Suppressor macrophage treated with lipopolysaccharide for 4 hours (primary cell): ENCODE data around the gene MAP2.

Experiments used
- DNase-seq: peaks from one replicate; pipeline ENCODE4 v3.0.0-alpha.2; 2020

MAP2 gene

DNA sequence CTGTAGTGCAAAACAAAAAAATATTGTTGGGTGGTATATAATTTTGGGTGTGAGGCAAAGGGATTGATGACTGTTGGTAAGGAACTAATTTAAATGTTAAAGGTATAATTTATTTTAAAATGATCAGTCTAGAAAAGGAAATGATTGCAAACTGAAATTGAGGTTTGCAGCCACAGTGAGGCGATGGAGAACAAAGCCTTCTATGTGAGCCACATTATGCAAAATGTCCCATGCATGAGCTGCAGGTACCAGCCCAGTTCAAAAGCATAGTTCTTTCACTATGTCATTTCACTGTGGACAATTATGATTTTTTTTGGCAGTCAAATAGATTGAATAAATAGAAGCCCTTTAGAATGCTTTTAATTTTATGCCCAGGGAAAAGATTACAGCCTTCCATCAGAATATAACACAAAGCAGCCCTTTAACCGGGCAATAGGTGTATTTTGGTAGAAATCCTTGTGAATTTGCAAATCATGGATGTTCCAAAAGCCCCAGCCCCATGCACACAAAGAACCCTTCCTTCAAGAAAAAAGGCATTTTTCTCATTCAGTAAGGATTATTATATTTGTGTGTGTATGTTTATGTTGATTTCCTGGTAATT, 1.7 kb downstream of the MAP2 start:
- DNase-seq: peak; percentile 19

DNA sequence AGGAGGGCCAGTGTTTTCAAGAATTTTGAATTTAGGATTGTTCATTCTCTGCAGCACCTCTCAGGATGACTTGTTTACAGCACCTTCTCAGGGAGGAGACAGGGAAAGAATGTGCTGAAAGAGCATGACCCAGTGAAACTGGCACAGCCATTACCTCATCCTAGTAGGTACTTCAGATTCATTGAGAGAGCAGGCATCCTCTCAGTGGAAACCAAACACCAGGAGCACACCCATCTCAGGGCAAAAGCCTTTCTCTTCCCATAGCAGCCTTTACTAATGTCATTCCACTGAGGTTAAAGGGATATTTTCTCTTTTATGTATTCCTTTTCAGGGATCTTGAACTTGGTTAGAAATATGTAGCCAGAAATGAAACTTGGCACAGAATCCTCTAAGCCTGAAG, 2.6 kb downstream of the MAP2 start:
- no peak for DNase-seq

DNA sequence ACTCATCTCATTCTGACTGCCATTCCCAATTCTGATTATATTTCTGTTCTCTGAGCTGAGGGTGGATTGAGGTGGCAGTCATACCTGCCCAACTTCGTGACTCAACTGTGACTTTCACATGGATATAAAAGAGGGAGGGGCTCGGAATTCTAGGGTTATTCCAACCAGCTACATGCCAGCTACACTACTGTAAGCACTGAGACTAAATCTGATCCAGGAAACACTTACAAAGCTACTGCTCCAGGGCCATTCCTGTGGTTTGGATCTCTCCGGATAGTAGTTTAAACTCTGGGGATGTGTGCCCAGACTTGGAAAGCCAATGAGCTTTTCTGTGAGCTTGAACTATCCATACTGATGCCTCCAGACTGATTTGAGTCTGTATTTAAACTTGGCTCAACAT, 7.9 kb downstream of the MAP2 start:
- no peak for DNase-seq

DNA sequence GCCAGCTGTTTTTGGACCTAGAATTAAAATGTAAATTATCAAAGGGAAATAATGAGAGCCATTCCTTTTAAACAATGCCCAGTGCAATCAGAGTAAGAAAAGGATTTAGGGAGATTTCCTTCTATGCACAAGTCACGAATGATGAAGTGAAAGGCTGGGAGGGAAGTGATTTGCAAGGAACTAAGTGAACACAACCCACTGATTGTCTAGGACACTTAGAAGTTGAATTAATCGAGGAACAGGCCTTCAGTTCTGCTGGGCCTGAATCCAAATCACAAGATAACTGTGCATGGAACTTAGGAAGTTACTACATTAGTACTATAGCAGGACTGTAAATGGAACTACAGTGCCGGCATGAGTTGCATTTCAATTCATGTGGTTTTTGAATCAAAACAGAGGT, 17.7 kb downstream of the MAP2 start:
- no peak for DNase-seq

DNA sequence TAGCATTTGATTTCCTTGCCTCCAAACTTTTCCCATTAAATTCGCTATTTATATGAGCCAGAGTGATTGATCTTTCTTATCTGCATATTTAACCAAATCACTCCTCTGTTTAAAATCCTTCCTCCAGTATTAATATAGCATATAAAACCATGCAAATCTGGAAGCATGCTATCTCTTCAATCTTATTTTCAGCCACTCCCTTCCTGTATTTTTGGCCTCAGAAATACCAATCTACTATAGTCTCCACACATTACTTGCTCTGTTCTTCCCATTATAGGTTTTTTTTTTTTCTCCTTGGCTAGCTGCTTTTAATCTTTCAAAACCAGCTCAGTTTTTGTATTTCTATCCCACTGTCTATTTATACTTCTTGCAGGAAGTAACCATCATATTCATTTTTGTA, 19.1 kb downstream of the MAP2 start:
- no peak for DNase-seq

DNA sequence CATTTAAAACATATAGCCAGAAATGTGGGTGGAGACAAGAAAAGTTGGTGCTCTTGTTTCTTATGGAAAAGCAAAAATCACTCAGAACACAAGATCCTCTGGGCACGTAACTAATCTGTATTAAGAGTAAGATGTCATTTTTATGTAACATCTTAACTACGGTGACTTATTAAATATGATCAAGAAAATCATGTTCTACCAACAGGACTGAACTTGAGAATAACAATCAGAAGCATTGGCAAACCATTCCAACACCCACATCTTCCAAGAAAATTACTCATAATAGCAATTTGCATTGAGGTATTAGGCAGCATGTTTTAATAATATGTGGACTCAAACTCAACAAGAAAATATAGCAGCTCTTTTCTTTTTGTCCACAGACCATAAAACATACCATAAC, 21.6 kb downstream of the MAP2 start:
- no peak for DNase-seq

DNA sequence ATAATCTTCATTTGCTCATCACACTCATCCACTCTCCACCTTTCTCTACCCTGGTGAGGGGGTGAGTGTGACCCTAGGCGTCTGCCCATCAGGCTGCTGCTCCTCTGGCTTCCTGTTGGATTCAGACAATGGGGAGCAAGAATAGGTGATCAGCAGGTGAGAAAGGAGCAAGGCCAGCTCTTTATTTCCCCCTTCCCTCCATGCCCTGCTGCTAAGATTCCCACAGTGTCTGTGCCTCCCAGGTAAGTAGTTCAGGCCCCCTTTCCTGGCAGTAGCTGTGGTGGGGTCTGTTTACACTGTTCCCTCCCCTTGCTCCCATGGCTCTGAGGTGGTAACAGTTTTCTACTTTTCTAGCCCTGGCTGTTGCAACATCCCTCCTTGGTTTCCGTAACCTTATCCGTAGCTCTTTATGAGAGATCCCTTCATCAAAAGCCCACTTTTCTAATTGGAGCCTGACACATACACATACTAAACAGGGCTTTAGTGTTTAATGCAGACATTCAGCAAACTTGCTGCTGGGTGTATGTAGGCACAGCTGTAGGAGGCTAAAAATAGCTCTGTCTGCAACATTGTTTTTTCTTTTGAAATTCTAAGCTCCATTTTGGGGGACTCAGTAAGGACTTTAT, 27.5 kb downstream of the MAP2 start:
- no peak for DNase-seq

DNA sequence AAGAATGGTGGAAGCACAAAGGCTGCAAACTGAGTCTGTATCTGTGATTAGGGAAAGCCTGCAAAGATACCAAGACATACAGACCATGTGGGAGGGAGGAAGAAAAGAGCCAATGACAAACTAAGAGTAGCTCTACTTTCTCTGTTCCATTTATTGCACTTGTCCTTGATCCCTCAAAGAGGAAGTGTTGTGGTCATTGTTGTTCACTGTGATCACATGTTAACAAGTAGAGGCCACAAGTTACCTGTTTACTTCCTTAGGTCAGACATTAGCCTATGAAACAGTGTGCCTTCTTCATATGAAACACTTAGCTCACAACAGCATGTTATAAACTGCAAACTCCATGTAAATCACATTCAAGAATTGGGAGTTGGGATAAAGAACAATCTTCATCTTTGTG, 32.6 kb downstream of the MAP2 start:
- no peak for DNase-seq

DNA sequence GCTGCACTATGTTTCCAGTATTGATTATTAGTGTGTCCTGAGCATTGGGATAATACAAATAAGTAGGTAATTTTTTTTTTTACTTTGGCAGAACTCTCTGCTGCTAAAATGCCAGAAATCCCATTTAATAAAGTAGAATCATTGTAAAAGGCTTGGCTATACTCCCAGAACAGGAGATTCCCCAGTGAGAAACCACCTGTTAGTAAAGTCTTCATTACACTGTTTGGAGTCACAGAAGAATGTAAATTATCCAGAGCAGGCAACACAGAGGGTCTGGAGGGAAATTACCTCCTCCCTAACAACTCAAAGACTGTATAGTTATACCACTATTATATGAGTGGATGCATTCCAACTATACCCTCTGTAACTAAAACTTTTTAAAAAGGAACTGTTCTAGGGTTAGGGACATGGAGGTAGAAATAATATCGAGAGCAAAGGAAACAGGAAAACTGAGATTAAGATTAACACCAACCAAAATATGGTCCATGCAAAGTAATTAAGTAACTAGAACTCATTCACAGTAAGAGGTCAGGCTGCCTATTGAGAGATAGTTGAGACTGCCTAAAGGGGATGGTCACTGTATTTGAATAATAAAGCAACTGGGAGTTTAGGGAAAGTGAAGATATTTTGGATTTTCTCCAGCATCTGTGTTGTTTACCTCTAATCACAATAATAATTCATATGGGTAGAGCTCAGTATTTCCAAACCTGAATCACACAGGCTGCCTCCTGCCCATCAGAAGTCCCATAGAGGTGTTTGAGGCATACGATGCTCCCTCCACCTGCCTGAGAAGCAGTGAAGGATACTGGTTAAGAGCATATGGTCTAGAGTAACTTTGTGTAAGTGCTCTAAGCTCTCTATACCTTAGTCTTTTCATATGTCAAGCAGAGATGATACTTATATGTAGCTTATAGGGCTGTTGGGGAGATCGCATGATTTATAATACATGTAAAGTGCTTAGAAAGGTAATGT, 34.4 kb downstream of the MAP2 start:
- no peak for DNase-seq

DNA sequence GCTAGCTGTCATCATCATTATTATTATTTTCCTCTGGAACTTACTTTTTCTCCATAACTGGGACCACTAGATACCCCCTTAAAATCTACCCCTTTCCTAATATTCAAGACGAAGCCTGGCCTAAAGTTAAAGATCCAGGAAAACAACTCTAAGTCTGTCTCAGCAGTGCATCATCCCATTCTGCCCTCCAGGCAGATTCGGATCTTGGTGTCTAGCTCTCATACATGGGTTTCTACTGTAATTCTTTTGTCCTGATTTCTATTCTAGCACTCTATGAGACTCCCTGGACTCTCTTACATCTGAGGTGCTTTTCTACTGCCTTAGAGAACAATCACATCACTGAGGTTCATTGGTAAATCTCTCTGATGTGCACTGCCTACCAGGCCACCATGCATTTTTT, 35.5 kb downstream of the MAP2 start:
- no peak for DNase-seq

DNA sequence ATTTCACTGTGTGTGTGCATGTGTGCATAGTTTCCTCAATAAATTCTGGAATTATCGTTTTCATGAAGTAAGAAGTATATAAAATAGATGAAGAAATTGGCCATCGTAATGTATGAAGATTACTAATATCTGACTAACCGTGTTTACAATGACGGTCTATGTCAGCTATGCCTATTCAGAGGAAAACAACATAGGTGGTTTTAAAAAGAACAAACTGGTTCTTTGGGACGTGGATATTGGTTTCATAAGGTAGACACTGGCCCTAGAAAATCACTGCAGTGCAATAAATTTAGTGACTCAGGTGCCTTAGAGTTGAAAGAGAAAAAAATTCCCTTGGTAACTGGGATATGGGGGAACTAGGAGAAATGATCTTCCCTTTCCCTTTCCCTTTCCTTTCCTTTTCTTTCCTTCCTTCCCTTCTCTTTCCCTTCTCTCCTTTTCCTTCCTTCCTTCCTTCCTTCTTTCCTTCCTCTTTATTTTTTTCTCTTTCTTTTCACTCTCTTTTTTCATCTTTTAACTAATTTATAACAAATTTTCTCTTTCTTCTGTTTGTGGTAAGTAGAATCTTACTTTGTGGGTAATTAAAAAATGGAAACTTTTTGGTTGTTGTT, 36.4 kb downstream of the MAP2 start:
- no peak for DNase-seq

DNA sequence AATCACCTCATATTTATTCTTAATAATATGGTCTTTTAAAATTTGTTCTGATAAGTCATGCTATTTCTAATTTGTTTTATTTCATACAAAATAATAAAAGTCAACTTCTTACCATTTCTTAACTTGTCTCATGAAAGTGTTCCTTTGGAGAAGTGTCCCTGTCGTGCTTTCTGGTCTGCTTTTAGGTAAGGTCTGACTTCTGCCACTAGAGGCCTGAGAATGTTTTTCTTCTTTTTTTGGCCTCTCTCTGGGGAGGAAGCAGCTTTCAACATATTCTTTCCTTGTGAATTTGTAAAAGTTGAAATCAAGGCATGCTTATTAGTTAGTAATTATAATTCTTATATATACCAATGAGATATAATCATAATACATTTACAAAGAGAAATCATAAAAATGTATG, 39.4 kb downstream of the MAP2 start:
- peak; percentile 4 for DNase-seq

DNA sequence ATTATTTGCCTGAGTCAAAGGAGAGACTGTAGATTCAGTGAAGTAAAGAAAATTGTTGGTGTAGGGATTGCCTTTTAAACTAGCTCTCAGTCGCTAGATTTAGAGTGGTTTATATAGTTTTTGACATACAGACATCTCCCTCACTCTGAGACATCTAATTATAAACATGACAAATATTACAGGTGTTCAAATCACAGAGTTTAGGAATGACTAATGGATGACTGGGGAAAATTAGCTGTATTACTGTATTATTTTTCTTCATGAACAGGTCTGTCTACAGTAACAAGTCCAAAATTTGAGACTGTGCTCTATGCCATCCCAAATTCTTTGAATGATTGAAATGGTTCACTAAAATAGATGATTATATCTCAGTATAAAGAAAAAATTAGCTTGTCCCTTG, 40.0 kb downstream of the MAP2 start:
- DNase-seq: no peak

DNA sequence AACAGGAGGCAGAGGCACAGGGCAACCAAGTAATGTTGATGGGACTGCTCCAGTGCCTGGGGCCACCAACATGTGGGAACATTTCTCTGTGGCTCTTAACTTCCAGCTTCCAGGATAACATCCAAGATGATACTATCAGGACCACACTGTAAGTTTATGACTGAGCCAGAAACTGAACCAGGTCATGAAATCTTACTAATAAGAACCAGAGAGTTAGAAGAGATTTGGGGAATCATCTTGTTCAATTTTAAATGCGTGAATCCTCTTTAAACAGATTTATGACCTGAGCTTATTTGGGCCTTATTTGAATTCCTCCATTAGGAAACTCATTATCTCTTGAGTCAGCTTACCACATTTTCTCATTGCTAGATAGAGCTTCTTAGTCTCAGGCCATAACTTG, 45.0 kb downstream of the MAP2 start:
- no peak for DNase-seq

DNA sequence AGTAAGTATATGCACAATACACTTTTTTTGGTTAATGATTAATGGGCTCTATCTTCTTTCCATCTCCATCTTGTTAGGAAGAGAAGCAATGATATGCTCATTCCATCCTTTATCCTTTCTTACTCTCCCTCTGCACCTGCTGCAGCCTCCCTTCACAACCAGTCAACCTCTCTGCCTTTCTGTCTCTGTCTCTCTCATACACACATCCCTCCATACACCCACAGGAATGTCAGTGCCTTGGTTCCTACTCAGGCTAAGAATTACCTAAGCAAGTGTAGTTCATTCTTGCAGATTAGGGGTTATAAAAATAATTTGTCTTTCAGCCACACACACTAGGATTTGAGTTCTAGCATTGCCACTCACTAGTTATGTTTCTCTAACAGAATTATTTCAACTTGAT, 45.6 kb downstream of the MAP2 start:
- DNase-seq: no peak

DNA sequence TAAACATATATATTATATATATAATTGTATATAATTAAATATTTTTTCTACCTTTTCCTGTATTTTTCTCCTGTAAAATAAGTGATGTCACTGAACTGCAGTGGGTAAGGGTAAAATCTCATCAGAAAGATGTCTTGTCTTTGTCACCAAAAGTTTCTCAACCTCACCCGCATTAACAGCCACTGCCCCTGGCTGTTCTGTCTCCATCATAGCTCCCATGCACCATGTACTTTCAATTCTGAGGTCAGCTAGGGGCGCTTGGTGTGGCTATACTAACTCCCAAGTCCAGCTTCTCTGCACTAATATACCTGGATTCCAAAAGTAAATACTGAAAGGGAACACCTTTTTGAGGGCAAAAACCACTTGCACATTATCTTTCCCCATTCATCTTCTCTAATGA, 46.6 kb downstream of the MAP2 start:
- no peak for DNase-seq

DNA sequence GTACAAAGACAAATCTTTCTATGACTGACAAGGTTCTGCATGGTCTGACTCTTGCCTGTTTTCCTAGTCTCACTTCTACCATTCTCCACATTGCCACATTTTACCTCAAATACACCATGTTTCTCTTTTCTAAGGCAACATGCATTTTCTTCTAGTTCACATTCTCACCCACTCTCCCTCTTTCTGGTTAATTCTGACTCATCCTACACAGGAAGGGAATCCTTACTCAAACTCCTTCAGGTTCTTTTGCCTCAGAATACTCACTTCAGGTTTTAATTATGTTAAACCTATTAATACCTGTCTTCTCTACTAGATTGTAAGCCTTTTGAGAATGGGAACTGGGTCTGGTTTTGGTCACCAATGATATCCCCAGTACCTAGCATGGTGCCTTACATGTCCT, 47.2 kb downstream of the MAP2 start:
- no peak for DNase-seq

DNA sequence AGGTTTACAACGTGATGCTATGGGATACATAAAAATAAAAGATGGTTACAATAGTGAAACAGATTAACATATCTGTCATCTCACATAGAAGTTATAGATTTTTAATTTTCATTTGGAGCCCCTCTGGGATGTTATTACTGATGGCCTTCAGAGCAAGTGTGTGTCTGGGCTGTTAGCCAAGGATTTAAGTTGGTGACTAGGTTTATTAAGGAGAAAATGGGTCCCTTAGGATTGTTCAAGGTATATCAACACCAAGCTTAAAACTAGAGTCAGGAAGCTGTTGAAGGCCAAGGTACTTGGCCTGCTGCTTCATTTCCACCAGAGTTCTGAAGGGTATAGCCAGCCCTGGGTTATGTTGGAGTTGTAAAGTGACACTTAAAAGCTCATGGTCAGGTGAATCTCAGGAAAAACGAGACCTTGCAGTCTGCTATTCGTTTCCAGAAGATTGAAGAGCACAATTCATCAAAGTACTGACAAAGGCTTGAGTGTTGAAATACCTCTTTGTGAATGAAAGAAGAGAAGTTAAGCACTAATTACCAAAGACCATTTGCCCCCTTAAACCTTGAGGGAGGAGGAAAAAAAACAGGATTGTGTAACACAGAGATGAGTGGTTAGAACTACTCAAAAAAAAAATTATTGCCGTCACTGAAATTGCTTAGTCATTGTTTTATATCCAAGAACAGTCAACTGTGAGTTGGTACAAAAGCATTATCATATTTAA, 48.4 kb downstream of the MAP2 start:
- DNase-seq: peak; percentile 45

DNA sequence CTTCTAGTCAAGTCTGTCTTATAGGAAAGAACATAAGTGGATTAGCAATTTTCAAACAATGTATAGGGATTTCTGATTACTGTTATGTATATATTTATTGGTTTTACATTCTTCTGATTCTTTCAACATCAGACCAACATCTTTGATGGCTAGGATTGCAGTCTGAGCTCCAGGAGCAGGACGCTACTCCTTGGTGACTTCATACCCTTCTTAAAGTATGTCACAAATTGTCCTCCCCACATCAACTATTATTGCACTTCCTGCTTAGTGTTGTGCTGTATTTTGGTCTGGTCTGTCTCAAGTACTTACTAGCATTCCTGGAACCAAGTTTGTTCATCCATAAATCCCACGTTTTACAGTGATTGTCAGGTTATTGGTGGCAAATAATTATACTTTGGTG, 49.0 kb downstream of the MAP2 start:
- no peak for DNase-seq

DNA sequence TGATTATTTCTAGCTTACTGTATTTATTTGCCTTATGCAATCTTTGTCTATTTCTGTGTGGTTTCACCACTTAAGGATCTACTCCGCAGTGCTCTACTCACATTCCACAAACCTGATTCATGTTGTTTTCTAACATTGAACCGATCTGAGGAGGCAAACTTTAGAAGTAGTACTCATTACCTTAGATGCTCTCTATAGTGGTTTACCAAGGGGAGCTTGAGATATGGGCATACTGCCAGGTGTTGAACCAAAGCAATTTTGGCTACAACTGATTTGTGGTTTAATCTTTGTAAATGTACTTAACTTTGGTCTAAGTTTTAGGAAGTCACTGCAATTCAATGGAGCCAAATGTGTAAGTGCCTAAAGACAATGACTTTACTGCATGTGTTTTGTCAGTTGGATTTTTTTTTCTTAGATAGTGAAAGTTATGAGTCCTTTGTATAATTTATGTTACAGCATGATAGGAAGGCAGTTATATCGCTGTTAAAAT, 50.1 kb downstream of the MAP2 start:
- DNase-seq: no peak

DNA sequence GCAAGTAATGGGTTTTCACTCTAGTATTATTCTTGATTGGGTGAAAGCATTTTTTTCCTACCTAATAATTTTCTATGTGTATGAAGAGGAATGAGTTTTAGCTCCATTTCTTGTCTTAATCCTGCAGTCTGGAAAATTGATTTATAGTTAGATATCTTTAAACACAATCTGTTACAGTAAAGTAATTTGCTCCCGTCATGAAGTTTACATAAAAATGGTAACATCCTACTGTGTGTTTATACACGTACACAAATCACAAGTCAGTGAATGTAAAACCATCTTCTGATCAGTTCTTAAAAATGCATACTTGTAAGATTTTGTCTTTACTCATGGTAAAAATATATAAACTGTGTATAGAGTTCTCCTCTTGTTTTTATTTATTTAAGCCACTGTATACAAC, 51.1 kb downstream of the MAP2 start:
- DNase-seq: no peak

DNA sequence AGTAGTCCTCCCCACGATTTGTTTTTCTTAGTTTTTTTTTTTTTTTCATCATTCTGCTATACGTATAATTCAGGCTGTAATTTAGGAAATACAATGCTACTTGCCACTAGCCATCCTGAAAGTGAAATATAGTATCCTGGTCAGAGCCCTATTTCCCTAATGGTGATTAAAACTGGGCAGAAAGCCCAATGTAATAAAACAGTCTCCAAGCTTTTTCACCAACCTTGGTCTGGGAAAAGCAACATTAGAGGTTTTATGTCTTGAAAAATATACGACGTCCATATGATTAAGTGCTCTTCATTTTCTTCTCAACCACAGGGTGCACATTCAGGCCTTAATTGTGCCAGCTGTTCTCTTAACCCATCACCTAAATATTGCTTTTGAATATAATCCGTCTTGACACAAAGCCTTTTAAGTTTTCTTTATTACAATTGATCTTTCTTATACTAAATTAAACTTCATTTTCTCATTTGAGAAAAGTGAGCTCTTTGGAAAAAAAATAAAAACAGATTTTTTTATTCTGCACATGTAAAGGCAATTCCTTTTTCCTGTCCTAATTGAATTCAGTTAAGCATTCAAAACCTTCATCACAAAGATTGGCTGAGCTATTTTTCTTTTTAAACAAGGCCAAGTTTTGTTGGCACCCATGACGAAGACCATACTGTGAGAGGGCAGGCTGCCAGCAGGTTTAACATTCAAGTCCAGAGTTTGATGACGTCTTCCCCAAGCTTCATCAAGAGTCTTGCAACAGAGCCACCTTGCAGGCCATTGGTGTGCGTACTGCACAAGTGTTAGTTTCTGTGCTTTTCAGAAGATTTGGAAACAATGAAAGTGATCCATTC, 52.7 kb downstream of the MAP2 start:
- DNase-seq: no peak
